HG03571 (cell line): Measurements from ENCODE around the gene GIMAP6.
"Not testable (repeated sequence)": the region's sequence is repeated elsewhere in the genome, so short reads cannot be mapped to it uniquely, and the experiment has no call there.

Experiments used
- ATAC-seq: cut with Tn5 transposase; IDR thresholded peaks from one replicate; pipeline ENCODE4 v1.9.1; 2021; ENCODE audit not compliant: unreplicated experiment

GIMAP6 gene

DNA sequence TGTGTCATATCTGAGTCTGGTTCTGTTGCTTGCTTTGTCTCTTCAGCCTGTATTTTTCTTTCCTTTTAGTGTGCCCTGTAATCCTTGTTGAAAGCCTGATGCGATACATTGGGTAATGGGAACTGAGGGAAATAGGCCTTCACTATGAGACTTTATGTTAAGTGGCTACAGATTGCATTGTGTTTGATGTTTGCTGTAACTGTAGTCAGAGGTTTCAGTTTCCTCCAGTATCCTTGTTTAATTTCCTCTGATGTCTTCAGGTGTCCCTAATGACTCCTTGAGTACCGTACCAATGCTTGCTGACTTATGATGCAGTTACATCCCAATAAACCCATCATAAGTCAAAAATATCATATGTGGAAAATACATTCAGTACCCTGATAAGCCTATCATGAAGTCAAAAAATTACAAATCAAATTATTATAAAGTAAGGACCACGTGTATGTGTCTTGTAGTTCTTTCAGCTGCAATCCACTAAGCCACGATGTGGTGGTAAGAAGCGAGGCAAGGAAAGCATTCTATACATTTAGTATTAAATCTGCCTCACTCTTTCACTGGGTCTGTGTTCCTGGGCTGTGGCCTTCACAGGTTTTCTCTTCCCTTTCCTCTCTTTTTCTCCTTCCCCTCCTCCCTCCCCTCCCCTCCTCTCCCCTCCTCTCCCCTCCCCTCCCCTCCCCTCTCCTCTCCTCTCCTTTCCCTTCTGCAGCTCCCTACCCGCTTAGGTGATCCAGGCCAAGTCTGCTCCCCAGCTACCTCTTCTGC is 13.3 kb upstream of the GIMAP6 start:
- no peak for ATAC-seq

DNA sequence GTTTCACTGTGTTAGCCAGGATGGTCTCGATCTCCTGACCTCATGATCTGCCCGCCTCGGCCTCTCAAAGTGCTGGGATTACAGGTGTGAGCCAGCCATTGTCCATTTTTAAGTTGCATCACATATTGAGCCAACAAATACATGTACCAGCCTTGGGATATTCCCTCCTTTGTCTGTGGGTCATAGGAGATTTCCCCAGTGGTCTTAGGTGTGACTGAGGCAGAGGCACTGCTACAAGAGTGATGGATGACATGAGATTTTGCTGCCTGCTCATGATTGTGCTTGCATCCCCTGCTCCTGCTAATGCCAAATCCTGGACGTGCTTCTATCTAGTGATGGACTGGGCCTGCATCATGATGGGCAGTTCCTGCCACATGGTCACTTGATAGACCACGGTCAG is 10.7 kb upstream of the GIMAP6 start:
- no peak for ATAC-seq

DNA sequence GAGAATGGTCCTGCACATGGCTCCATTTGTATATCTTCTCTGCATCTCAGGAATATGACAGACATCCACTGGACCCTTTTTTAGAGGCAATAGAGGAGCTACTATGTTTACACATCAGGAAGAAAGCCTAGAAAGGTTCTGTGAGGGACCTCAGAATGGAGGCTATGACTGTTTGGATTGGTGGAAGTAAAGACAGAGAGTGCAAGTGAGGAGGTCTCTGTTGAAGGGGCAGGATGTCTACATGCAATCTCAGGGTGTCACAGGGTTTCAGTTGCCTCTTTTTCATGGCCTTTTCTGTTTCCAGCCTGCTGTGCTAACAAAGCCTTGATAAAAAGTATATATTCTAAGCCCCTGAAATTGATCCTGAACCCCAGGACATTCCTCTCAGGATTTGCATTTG is 9.7 kb upstream of the GIMAP6 start:
- no peak for ATAC-seq

DNA sequence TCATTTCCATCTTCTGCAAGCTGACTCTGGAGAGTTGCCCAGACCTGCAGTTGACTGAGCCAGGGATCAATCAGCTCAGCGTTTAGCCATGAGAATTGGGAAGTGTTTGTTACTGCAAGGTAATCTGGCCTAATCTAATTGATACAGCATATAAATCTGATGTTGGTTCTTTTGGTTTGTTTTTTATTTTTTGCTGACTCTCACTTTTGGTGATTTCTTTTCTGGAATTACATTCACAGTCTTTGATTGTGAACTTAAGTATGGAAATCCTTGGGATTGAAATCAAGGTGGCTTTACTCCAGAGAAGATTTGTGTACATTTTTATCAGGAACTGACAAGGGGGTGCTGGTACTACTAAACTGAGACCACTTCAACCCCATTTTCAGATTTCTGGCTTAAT is 1.7 kb upstream of the GIMAP6 start:
- ATAC-seq: no peak

DNA sequence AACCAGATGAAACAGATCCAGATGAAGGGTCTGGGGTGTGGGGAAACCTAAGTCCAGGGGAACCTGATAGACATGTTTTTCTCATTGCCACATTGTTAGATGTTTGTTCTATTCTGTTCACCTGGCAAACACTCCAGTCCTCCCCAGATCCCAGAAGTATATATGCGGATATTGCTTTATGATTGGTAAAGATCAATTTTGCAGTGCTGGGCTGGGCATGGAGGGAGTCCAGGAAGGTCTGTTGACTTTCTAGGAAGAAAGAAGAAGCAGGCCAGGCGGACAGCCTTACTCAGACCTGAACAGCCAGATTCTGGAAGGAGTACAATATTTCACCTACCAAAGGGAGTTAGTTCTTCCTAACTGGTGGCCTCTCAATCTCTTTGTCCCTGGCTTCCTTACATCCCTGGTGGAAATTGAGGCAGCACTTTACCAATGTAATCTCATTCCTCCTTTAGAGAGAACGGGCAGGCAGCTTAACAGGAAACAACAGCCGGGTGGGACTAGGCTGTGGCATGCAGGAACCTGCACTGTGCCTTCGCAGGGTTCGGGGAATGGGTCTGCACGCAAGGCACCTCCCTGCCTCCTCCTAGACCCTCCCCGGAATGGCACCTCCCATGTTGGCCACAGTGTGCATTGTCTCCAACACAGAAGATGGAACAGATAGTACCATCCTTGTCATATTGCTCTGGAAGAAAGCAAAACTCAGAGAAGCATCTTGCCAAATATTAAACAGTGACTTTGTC is 930 bp downstream of the GIMAP6 start:
- ATAC-seq: no peak

DNA sequence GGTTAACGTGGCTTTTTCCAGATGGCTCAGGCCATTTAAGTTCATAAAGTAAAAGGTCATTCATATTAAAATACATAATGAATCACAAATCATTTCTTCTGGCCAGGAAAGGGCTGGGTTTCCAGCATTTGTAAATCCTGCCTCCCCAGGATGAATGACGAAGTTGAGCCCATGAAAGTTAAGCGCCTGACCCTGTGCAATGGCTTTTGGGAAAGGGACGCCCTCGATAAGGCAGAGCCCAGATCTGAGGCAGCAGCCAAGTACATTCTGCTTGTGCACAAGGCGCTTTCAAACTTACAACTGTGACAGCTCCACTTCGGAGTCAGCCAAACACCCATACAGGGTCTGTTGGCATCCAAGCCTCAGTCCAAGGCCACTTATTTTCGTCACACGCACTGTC is 2.8 kb downstream of the GIMAP6 start:
- no peak for ATAC-seq

DNA sequence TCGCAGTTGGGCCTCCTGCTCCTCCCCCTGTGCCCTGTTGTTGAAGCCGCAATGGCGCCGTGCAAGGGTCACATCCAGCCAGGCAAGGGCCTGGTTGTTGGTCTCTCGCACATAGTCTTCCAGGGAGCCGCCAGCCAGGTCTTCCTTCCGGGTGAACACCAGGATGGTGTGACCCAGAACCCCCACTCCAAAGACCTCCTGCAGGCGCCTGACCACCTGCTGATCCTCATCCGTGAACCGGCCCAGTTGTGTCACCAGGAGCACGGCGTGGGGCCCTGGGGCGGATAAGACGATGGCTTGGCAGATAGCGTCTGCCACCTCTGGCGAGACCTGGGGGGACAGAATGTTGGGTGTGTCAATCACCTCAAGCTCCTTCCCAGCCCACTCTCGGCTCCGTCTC is 4.2 kb downstream of the GIMAP6 start:
- no peak for ATAC-seq

DNA sequence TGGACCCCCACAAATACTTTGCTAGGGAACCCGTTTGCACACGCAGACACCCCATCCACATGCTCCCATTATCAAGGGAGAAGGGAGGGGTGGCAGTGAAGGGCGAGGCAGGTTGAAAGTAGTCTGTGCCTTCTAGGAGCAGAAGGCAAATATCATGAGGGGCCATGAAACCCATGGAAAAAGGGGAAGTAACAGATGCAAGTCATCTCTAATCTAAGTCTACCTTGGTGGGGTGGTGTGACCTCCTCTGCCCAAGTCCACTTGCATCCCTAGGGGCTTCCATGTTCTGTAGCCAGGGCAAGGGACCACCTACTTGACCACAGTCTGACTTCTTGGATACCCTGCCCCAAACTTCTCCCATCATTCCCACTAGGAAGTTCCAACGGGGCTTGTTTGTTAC is 5.5 kb downstream of the GIMAP6 start:
- no peak for ATAC-seq

DNA sequence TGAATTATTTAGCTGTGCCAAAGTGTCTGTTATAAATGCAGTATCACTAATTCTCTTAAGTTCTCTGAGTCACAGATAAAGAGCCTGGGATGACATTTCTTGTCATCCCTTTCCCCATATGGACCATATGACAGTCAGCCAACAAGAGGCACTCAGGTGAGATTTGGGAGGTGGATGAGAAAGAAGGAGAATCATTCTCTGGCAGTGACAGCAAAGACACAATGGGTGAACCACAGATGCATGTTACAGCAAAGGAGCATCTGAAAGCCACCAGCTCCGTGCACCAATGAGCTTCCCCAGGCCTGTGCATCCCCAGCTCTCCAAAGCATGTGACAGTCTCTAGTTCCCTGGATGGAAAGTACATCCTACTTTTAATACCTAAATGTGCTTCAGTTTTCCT is 10.8 kb downstream of the GIMAP6 start:
- ATAC-seq: no peak

DNA sequence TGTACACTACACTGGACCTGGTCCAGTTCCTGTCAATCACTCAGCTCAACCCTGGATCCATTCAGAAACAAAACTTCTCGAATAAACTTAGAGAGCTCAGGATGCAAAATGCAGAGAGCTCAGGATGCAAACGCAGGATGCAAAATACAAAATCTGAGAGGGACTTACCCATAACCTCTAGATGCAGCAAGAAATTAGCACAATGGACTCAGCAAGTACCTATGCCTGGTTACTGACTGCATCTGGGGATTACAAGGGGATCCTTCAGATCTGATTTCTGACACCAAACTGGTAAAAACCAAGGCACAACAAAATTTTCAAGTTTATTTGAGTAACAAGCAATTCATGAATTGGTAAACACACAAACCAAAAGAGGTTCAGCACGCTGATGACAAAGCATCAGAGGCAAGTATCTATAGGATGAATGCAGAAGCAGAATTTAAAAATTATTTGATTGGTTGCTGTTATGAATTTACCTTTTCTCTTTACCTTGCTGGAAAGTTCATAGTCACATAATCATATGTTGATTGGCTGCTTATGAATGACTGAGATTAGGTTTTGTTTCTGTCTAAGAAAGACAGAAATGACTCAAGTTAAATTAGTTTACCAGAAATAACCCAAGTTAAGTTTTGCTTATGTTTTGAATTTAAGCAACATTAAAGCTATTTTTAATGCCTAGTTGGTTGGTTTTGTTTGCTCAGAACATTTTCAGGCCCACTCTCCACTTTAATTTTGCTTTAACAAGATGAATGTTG is 11.4 kb downstream of the GIMAP6 start:
- no peak for ATAC-seq

DNA sequence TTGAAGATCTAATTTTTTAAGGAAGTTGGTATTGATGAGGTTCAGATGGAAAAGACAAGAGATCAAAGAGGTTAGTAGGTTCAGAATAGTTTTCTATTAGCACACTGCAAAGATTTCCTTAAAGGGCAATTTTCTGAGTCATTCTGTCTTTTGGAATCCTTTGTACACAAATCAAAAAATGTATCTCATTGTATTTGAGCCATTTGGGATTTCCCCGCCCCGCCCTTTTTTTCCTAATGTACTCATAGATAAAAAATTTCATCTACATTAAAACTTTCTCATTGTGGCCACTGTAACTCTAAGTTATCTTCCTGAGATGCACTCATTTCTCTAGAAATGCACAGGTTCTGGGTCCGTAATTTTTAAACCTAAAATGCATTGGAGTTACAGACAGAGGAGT is 12.1 kb downstream of the GIMAP6 start:
- no peak for ATAC-seq

DNA sequence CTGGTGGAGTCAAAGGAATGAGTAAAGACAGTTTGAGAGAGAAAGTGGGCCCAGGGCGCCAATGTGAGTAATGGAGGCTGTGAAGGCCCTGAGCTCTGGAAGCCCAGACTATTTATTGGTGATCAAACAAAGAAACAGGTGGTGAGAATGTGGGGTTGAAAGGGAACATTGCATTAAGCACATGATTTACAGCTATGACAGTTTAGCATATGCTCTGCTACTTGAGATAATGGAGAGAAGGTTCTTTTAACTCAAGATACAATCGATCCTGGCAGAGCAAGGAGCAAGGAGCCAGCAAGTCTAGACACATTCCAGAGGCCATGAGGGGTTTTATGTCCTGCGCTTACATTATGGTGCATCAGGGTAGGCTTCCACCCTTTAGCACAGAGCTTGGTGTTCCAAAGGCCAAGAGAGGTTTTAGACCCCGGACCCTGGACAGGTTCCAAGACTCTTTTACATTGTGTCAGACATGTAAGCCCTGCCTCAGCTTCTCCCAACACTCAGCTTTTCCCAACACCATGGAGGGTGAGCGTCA is 16.9 kb downstream of the GIMAP6 start:
- ATAC-seq: not testable (repeated sequence)

DNA sequence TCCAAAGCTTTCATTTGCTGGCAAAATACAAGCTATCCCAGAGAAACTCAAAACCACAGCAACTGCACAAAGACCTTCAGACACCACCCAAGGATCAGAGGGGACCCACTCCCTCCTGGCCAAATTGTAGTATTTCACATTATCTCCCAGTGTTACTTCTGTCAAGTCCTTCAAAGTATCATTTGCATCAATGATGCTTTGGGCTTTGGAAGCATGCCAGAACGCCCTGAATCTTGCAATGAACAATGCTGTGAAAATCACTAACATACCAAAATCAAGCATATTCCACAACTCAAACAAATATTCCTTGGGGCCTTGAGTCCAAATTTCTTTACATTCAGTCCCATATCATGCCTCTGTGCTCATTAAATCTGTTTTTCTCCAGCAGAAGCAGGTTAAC is 17.8 kb downstream of the GIMAP6 start:
- ATAC-seq: not testable (repeated sequence)

DNA sequence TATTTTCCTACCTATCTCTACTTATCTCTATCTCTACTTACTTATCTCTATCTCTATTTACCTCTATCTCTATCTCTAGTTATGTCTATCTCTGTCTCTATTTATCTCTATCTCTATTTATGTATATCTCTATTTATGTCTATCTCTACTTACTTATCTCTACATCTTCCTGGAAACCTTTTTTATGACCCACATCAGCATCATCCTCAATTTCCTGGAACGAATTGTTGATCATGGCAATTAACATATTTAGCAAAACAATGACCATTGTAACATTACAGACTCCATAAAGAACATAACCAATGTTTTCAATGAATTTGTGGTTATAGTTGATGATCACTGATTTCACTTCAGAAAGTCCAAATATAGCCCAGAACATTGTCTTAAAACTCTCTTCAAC is 18.3 kb downstream of the GIMAP6 start:
- ATAC-seq: no peak

DNA sequence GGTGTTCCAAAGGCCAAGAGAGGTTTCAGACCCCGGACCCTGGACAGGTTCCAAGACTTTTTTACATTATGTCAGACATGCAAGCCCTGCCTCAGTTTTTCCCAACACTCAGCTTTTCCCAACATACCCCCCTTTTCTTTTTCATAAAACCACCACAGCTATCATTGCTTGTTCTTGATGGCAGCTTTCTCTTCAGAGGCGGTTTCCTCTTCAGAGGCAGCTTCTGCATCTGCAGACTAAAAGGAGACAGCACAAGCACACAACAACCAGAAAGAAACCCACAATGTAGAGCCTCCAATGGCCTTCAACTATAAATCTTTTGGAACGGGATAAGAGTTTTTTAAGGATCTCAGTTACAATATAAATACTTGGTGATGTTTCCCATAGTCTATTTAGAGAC is 19.3 kb downstream of the GIMAP6 start:
- ATAC-seq: no peak

DNA sequence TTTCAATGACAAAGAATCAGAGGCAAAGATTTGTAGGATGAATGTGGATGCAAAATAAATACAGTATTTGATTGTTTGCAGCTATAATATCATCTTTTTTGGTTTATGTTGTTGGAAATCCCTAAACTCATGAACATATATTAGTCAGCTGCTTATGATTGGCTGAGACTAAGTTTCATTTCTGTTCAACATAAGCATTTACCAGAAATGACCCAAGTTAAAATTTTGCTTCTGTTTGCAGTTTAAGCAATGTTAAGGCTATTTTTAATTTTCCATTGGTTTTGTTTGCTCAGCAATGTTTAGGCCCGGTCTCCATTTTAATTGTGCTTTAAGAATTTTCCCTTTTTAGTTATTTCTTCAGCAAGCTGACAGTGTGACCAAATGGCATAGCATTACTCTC is 22.0 kb downstream of the GIMAP6 start:
- ATAC-seq: no peak

DNA sequence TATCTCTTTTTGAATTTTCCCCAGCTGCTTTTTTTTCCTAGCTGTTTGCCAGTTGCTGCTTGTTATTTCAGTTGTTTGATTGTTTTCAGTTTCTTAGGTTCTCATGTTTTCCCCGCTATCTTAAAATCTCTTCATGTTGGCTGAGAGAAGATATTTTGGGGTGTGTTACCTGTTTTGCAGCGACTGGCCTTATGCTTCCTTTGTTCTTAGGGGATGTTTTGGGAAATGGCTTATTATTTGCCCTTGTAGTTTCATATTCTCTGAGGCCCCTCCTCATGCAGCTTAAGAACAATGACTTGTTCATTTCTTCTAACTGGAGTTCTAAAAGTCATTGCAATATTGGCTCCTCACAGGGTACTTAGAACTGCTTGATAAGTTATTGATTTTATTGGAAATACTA is 28.6 kb downstream of the GIMAP6 start:
- ATAC-seq: not testable (repeated sequence)

DNA sequence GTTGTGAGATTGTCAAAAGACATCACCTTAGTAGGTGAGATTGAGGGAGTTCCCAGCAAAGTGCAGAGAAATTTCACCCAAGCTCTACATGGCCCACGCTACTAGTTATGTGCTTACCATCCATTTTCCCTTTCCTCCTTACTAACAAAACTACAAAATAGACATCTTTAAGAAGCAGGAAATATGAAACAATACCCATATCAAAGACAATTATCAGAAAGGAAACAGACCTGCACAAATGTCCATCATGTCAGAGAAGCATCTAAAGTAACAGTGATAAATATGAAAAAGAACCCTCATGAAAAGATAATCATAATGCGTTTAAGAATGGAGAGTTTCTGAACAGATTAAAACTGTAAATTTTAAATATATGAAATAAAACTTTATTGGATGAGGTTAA is 36.8 kb downstream of the GIMAP6 start:
- ATAC-seq: no peak

DNA sequence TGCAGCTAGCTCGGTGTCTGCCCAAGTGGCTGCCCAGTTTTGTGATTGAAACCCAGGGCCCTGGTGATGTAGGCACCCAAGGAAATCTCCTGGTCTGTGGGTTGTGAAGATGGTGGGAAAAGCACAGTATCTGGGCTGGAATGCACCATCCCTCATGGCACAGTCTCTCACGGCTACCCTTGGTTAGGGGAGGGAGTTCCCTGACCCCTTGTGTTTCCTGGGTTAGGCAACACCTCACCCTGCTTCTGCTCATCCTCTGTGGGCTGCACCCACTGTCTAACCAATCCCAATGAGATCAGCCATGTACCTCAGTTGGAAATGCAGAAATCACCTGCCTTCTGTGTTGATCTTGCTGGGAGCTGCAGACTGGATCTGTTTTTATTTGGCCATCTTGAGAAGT is 37.4 kb downstream of the GIMAP6 start:
- ATAC-seq: no peak

DNA sequence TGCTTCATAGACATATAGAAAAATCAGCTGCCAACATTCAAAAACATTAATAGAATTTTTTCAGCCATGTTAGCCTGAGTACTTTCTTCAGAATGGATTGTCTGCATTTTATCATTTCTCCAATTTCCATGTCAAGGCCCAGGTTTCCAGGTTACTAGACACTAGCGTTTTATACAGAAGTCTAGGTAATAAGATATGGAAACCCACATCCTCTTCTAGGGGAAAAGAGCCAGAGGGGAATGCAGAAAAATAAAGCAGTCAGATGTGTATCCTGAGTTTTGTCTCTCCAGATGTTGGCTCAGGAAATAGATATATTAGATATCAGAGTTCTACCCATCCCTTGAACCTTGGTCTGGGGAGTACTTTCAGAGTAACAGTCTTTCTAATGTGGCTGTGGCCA is 44.6 kb downstream of the GIMAP6 start:
- ATAC-seq: no peak

DNA sequence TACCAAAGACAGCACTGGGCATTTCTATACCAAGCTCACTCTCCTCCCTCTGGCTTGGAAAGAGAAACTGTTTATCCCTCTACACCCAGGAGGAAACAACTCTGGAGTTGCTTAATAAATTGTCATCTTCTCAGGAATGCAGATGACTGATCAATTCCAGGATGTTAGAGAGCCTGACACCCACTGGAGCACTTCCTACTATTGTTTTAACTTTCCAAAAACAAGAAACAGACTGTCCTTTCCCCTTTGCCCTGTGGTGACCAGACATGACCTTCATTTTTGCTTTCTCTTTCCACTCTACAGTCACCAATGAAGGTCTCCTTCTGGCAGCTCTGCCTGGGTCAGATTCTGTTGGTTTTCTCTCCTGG is 45.4 kb downstream of the GIMAP6 start:
- ATAC-seq: no peak
